Activated naive CD4-positive, alpha-beta T cell treated with anti-CD3 and anti-CD28 coated beads for 36 hours (primary cell): ENCODE results near the gene TSC22D1. TPM values are rescaled to one million over a fixed set of nuclear protein-coding genes. Genes with fewer than 3 reads are reported as not detected.

Experiments used
- CTCF ChIA-PET: fragments of 350-600 bp; sonication (Branson Sonifier 250); formaldehyde crosslinking; loops from one replicate; lab custom pipeline; 2021; ENCODE audit warnings: antibody characterized with exemption; lab: Charles Lee
- DNase-seq: peaks from one replicate; pipeline ENCODE4 v3.0.0-alpha.2; 2020
- H3K27ac Mint-ChIP-seq: one replicate; pipeline ENCODE4 v1.8.0; 2021; ENCODE audit warnings: mild to moderate bottlenecking, mixed read lengths
- H3K27me3 Mint-ChIP-seq: one replicate; pipeline ENCODE4 v1.8.0; 2021; ENCODE audit warnings: low read depth, mixed read lengths
- H3K36me3 Mint-ChIP-seq: one replicate; pipeline ENCODE4 v1.8.0; 2021; ENCODE audit warnings: low read depth, mixed read lengths
- H3K4me1 Mint-ChIP-seq: one replicate; pipeline ENCODE4 v1.8.0; 2021; ENCODE audit warnings: low read depth, mixed read lengths
- H3K4me3 Mint-ChIP-seq: one replicate; pipeline ENCODE4 v1.8.0; 2021; ENCODE audit warnings: mild to moderate bottlenecking, moderate library complexity, mixed read lengths
- H3K9me3 Mint-ChIP-seq: one replicate; pipeline ENCODE4 v1.8.0; 2021; ENCODE audit warnings: mixed read lengths
- intact Hi-C: fragments of 100-400 bp; cut with micrococcal nuclease; formaldehyde crosslinking; loops from one replicate; pipeline ENCODE4 v1.15.1; 2023
- total RNA-seq, 2 experiments: library from RNA; stranded (reverse); gene quantifications; one replicate each; pipeline ENCODE4 v1.2.3, GENCODE V29; 2021

The TSC22D1 gene
- total RNA-seq, 2 experiments from 2014 or later, result 8.8 to 9.7 TPM

- Mint-ChIP-seq H3K36me3 (peaks cover 4% of the 10 kb centered on the region), H3K4me1 (peaks cover 15% of the 10 kb centered on the region), H3K27ac (no peak overlapping the region), H3K4me3 (no peak overlapping the region), H3K27me3 (peaks cover 9% of the 10 kb centered on the region), H3K9me3 (no peaks in the 10 kb centered on the region)
- CTCF ChIA-PET, result interaction anchor here (0.8 to 8.2 kb wide), 5 partner anchors 159 to 543 kb away, joined by 3 to 113 read pairs (median 3); no protein-coding TSS in a partner anchor
- intact Hi-C loops, result loop anchor here (2.0 to 10.0 kb wide), 2 partner anchors 235 to 629 kb away; no protein-coding TSS in a partner anchor
- no peak for DNase-seq
Observed at GRCh38 chr13:44433863-44434765, 142.0 kb downstream of the TSC22D1 start.

- Mint-ChIP-seq H3K9me3 (no peaks in the 10 kb centered on the region), H3K4me1 (peaks cover 15% of the 10 kb centered on the region), H3K36me3 (peaks cover 4% of the 10 kb centered on the region), H3K27ac (no peak overlapping the region), H3K27me3 (peaks cover 9% of the 10 kb centered on the region), H3K4me3 (no peak overlapping the region)
- intact Hi-C loops, result loop anchor here (10.0 kb wide), 1 partner anchor 628 kb away; no protein-coding TSS in a partner anchor
- CTCF ChIA-PET, result interaction anchor here (0.8 to 1.3 kb wide), 2 partner anchors 242 to 524 kb away, joined by 3 read pairs; no protein-coding TSS in a partner anchor
- no peak for DNase-seq
Observed at GRCh38 chr13:44432650-44433049, 143.5 kb downstream of the TSC22D1 start.

GRCh38 chr13:44431150-44431549, 145.0 kb downstream of the TSC22D1 start:
- H3K9me3 Mint-ChIP-seq, result no peaks in the 10 kb centered on the region
- peaks cover 7% of the 10 kb centered on the region for H3K4me1 Mint-ChIP-seq
- peaks cover 4% of the 10 kb centered on the region for H3K36me3 Mint-ChIP-seq
- DNase-seq, result no peak
- H3K27me3 Mint-ChIP-seq, result peaks cover 4% of the 10 kb centered on the region
- CTCF ChIA-PET, result interaction anchor here (1.3 to 1.5 kb wide), 2 partner anchors 113 to 522 kb away, joined by 3 to 4 read pairs; no protein-coding TSS in a partner anchor
- no peak overlapping the region for H3K27ac Mint-ChIP-seq
- no peak overlapping the region for H3K4me3 Mint-ChIP-seq
- intact Hi-C loops, result loop anchor here (10.0 kb wide), 1 partner anchor 626 kb away; no protein-coding TSS in a partner anchor

- intact Hi-C loops, result no loop called here
- Mint-ChIP-seq H3K4me1 (no peaks in the 10 kb centered on the region), H3K36me3 (peaks cover 1% of the 10 kb centered on the region), H3K9me3 (no peaks in the 10 kb centered on the region), H3K4me3 (no peak overlapping the region), H3K27me3 (peaks cover 2% of the 10 kb centered on the region), H3K27ac (no peak overlapping the region)
- no peak for DNase-seq
- CTCF ChIA-PET, result interaction anchor here (1.3 kb wide), 1 partner anchor 521 kb away, joined by 3 read pairs; no protein-coding TSS in a partner anchor
Observed at GRCh38 chr13:44429311-44429710, 146.8 kb downstream of the TSC22D1 start.

- H3K9me3 Mint-ChIP-seq, result no peaks in the 10 kb centered on the region
- CTCF ChIA-PET, result no interaction called here
- H3K27me3 Mint-ChIP-seq, result peaks cover 15% of the 10 kb centered on the region
- intact Hi-C loops, result no loop called here
- no peak overlapping the region for H3K27ac Mint-ChIP-seq
- H3K4me3 Mint-ChIP-seq, result no peak overlapping the region
- DNase-seq, result no peak
- no peaks in the 10 kb centered on the region for H3K4me1 Mint-ChIP-seq
- H3K36me3 Mint-ChIP-seq, result no peaks in the 10 kb centered on the region
Observed at GRCh38 chr13:44426461-44426860, 149.7 kb downstream of the TSC22D1 start.

- intact Hi-C loops, result no loop called here
- CTCF ChIA-PET, result no interaction called here
Observed at GRCh38 chr13:44425815-44426078, 150.4 kb downstream of the TSC22D1 start.

GRCh38 chr13:44425041-44425814, 150.9 kb downstream of the TSC22D1 start:
- intact Hi-C loops, result no loop called here
- H3K4me3 Mint-ChIP-seq, result no peak overlapping the region
- H3K27me3 Mint-ChIP-seq, result peaks cover 15% of the 10 kb centered on the region
- no peak for DNase-seq
- no peaks in the 10 kb centered on the region for H3K36me3 Mint-ChIP-seq
- H3K4me1 Mint-ChIP-seq, result no peaks in the 10 kb centered on the region
- H3K9me3 Mint-ChIP-seq, result no peaks in the 10 kb centered on the region
- CTCF ChIA-PET, result interaction anchor here (0.6 kb wide), 1 partner anchor 187 kb away, joined by 4 read pairs; no protein-coding TSS in a partner anchor
- no peak overlapping the region for H3K27ac Mint-ChIP-seq

More at GRCh38 chr13:44425815-44426078, 150.4 kb downstream of the TSC22D1 start:
- H3K9me3 Mint-ChIP-seq, result no peaks in the 10 kb centered on the region
- no peaks in the 10 kb centered on the region for H3K4me1 Mint-ChIP-seq
- no peak overlapping the region for H3K27ac Mint-ChIP-seq
- DNase-seq, result no peak
- no peak overlapping the region for H3K4me3 Mint-ChIP-seq
- no peaks in the 10 kb centered on the region for H3K36me3 Mint-ChIP-seq
- peaks cover 15% of the 10 kb centered on the region for H3K27me3 Mint-ChIP-seq

- H3K27me3 Mint-ChIP-seq, result peaks cover 15% of the 10 kb centered on the region
- intact Hi-C loops, result no loop called here
- no peak overlapping the region for H3K27ac Mint-ChIP-seq
- DNase-seq, result no peak
- CTCF ChIA-PET, result interaction anchor here (0.7 kb wide), 1 partner anchor 33 kb away, joined by 3 read pairs; no protein-coding TSS in a partner anchor
- no peaks in the 10 kb centered on the region for H3K9me3 Mint-ChIP-seq
- no peaks in the 10 kb centered on the region for H3K4me1 Mint-ChIP-seq
- H3K36me3 Mint-ChIP-seq, result no peaks in the 10 kb centered on the region
- no peak overlapping the region for H3K4me3 Mint-ChIP-seq
Observed at GRCh38 chr13:44423824-44424223, 152.3 kb downstream of the TSC22D1 start.

GRCh38 chr13:44422755-44423643, 153.1 kb downstream of the TSC22D1 start:
- no peak overlapping the region for H3K27ac Mint-ChIP-seq
- CTCF ChIA-PET, result interaction anchor here (0.6 kb wide), 1 partner anchor 391 kb away, joined by 3 read pairs; no protein-coding TSS in a partner anchor
- no peak for DNase-seq
- H3K36me3 Mint-ChIP-seq, result no peaks in the 10 kb centered on the region
- no peak overlapping the region for H3K4me3 Mint-ChIP-seq
- H3K4me1 Mint-ChIP-seq, result no peaks in the 10 kb centered on the region
- intact Hi-C loops, result no loop called here
- H3K9me3 Mint-ChIP-seq, result no peaks in the 10 kb centered on the region
- peaks cover 15% of the 10 kb centered on the region for H3K27me3 Mint-ChIP-seq

- Mint-ChIP-seq H3K27me3 (peaks cover 15% of the 10 kb centered on the region), H3K4me1 (no peaks in the 10 kb centered on the region), H3K9me3 (no peaks in the 10 kb centered on the region), H3K27ac (no peak overlapping the region), H3K4me3 (no peak overlapping the region), H3K36me3 (no peaks in the 10 kb centered on the region)
- intact Hi-C loops, result no loop called here
- CTCF ChIA-PET, result no interaction called here
- no peak for DNase-seq
Observed at GRCh38 chr13:44421853-44422525, 154.1 kb downstream of the TSC22D1 start.
